Colonic mucosa (tissue), 4 donors: ENCODE results near the gene GPR146. TPM values are rescaled to one million over a fixed set of nuclear protein-coding genes. Genes with fewer than 3 reads are reported as not detected.

ENCODE experiments used
- DNase-seq: peaks from one replicate; pipeline ENCODE4 v3.0.0-alpha.2; 2020
- H3K27ac ChIP-seq: fragments of 200-600 bp; one replicate; pipeline ENCODE4 v1.8.0; 2021
- H3K27me3 ChIP-seq: fragments of 200-600 bp; one replicate; pipeline ENCODE4 v1.8.0; 2021
- H3K36me3 ChIP-seq: fragments of 200-600 bp; one replicate; pipeline ENCODE4 v1.8.0; 2021
- H3K4me1 ChIP-seq: fragments of 200-600 bp; one replicate; pipeline ENCODE4 v1.8.0; 2021; ENCODE audit warnings: mild to moderate bottlenecking
- H3K4me3 ChIP-seq: fragments of 200-600 bp; one replicate; pipeline ENCODE4 v1.8.0; 2021
- H3K9ac ChIP-seq, 2 donors: one replicate each; pipeline ENCODE4 v1.7.0; 2013; ENCODE audit warnings: control low read depth in 2 of 2, low read depth in 2 of 2, low read length in 2 of 2
- H3K9me3 ChIP-seq: fragments of 200-600 bp; one replicate; pipeline ENCODE4 v1.8.0; 2021
- intact Hi-C: fragments of 100-400 bp; cut with DNase I; formaldehyde crosslinking; loops from one replicate; pipeline ENCODE4 v1.14.1; 2022
- total RNA-seq, 2 donors: library from RNA; stranded (reverse); fragmentation: NEBNext Ultra II Directional in 1 of 2; extraction: Animal tissue kit (Norgen Biotek cat#: 25700) in 1 of 2; gene quantifications; one replicate each; pipeline ENCODE4 v1.2.1, GENCODE V29; 2021
- TF ChIP-seq, protein P1 (sequence below): fragments of 200-600 bp; IDR thresholded peaks from one replicate; pipeline ENCODE4 v1.8.0; 2022; ENCODE audit warnings: antibody characterized with exemption, mild to moderate bottlenecking
- donor health status: healthy.
- donor health status: DM: no; HTN: no; CAD: no.
- donor health status: DM: no; HTN: no; CAD: no.

The GPR146 gene
- total RNA-seq, 2 donors from 2014 or later = 2.9 to 9.0 TPM

DNA sequence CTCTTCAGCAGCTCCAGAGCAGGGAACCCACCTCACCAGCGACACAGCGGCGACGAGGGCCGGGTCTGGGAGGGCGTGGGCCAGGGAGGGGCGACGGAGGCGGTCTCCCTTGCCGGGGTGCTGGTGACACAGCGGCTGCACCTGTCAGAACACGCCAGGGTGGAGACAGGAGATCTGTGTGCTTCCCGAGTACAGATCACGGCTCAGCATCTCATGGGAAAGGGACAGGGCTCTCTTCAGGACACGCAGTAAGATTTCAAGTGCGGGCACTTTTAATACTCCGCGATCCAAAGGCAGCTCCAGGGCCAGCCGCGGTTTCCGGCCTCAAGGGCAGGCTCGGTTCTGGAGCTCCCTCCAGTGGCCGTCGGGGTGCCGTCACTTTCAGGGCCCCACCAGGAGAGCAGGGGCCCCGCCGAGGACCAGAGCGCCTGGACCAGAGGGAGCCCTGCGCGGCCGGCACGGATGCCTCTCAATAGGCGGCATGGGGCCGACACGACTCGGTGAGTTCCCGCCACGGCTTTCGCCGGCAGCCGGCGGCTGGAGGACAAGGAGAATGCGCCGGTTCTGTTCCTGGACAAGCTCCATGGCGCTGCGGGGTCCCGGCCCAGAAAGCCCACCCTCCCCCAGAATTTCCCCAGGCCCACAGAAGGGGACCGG, 21.4 kb downstream of the GPR146 start:
- TF ChIP-seq, protein P1, sequence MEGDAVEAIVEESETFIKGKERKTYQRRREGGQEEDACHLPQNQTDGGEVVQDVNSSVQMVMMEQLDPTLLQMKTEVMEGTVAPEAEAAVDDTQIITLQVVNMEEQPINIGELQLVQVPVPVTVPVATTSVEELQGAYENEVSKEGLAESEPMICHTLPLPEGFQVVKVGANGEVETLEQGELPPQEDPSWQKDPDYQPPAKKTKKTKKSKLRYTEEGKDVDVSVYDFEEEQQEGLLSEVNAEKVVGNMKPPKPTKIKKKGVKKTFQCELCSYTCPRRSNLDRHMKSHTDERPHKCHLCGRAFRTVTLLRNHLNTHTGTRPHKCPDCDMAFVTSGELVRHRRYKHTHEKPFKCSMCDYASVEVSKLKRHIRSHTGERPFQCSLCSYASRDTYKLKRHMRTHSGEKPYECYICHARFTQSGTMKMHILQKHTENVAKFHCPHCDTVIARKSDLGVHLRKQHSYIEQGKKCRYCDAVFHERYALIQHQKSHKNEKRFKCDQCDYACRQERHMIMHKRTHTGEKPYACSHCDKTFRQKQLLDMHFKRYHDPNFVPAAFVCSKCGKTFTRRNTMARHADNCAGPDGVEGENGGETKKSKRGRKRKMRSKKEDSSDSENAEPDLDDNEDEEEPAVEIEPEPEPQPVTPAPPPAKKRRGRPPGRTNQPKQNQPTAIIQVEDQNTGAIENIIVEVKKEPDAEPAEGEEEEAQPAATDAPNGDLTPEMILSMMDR = peak; percentile 82
- Histone ChIP-seq H3K9ac (peak overlapping the region in 1 of 2 donors; percentile 55), H3K4me1 (no peaks in the 10 kb centered on the region), H3K9me3 (no peaks in the 10 kb centered on the region), H3K4me3 (no peak overlapping the region), H3K27me3 (no peaks in the 10 kb centered on the region), H3K36me3 (no peaks in the 10 kb centered on the region), H3K27ac (no peak overlapping the region)
- DNase-seq = peak; percentile 86
- intact Hi-C loops = loop anchor here (2.0 kb wide), 1 partner anchor 73 kb away; no protein-coding TSS in a partner anchor

DNA sequence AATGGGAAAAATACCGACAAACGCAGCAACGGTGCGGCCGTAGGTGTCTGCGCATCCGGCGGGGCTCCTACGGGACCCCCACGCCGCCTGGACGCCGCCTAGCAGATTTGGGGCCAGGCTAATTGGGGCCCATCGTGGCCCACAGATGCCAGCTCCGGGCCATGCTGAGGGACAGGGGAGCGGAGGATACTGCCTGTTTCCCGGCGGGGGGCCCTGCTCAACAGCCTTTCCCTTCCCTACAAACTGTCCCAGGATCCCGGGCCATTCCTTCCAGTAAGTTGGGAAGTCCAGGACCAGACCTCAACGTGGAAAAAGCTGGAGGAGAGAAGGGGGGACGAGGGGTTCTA, 21.9 kb downstream of the GPR146 start:
- Histone ChIP-seq H3K4me1 (no peaks in the 10 kb centered on the region), H3K9ac (no peak overlapping the region), H3K9me3 (no peaks in the 10 kb centered on the region), H3K36me3 (no peaks in the 10 kb centered on the region), H3K27me3 (no peaks in the 10 kb centered on the region), H3K4me3 (no peak overlapping the region), H3K27ac (no peak overlapping the region)
- DNase-seq = no peak
- TF ChIP-seq, protein P1 = no peak
- intact Hi-C loops = no loop called here

DNA sequence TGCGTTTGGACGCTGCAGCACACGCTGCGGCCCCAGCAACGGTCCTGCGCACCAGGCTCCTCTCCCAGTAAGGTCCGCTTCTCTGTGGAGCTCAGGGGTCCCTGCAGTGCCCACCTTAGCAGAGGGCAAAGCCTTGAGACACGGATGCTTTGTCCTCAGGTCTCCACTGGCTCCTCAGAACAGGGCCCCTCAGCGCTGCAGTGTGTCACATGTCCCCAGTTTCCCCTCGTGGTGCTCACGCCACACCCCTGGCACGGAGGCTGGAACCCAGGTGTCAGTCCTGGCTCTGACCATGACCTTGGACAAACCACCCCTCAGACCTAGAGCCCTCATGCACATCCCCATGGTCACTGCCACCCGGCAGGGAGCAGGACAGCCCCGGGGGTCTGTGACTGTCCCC, 23.7 kb downstream of the GPR146 start:
- TF ChIP-seq, protein P1 = no peak
- intact Hi-C loops = no loop called here

DNA sequence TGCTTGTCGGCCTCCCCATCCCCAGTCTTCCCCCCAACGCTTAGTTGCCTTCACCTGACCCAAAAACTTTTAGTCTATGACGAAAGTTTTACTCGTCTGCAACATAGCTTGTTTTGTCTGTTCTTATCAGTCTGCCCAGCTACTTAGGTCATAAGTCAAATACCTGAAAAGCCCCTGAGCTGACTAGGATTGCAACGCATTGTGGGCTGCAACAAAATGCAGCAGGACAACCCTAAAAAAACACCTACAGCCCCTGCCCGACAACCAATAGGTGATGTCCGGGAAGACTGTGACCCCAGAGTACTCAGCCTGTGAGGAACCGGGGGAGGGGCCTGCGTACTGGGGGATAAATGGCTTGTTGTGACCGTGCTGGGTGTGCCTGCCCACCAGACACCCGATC, 24.3 kb downstream of the GPR146 start:
- Histone ChIP-seq H3K27me3 (no peaks in the 10 kb centered on the region), H3K9me3 (no peaks in the 10 kb centered on the region), H3K27ac (no peak overlapping the region), H3K4me3 (no peak overlapping the region), H3K4me1 (no peaks in the 10 kb centered on the region), H3K36me3 (no peaks in the 10 kb centered on the region), H3K9ac (no peak overlapping the region)
- DNase-seq = no peak
- TF ChIP-seq, protein P1 = no peak
- intact Hi-C loops = no loop called here

More for the DNA sequence above, 23.7 kb downstream of the GPR146 start:
- no peak for DNase-seq
- Histone ChIP-seq H3K27me3 (no peaks in the 10 kb centered on the region), H3K4me3 (no peak overlapping the region), H3K36me3 (no peaks in the 10 kb centered on the region), H3K27ac (no peak overlapping the region), H3K4me1 (no peaks in the 10 kb centered on the region), H3K9ac (no peak overlapping the region), H3K9me3 (no peaks in the 10 kb centered on the region)

DNA sequence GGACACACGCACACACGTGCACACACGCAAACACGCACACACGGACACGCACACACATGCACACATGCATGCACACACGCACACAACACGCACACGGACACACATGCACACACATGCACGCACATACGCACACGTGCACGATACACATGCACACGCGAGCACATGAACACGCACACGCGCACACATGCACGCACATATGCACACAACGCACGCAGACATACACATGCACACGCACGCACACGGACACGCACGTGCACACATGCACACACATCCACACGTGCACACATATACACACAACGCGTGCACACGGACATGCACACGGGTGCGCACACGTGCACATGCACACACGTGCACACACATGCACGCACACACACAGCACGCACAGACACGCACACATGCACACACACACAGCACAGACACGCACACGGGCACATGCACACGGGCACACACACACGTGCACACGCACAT, 26.2 kb downstream of the GPR146 start:
- no peaks in the 10 kb centered on the region for H3K9me3 ChIP-seq
- H3K9ac ChIP-seq = no peak overlapping the region
- intact Hi-C loops = no loop called here
- H3K27ac ChIP-seq = no peak overlapping the region
- TF ChIP-seq, protein P1 = no peak
- H3K27me3 ChIP-seq = no peaks in the 10 kb centered on the region
- H3K36me3 ChIP-seq = no peaks in the 10 kb centered on the region
- no peak overlapping the region for H3K4me3 ChIP-seq
- H3K4me1 ChIP-seq = no peaks in the 10 kb centered on the region
- DNase-seq = no peak
